H9 (cell line): ENCODE results near the gene LATS2. TPM values are rescaled to one million over a fixed set of nuclear protein-coding genes. Genes with fewer than 3 reads are reported as not detected.

Source experiments
- DNase-seq: peaks from one replicate; pipeline ENCODE4 v3.0.0-alpha.2; 2017
- H2AFZ ChIP-seq: one replicate; pipeline ENCODE4 v1.6.1; 2013; ENCODE audit warnings: mild to moderate bottlenecking, low read length, control low read depth, moderate library complexity
- H2AK5ac ChIP-seq: 2 replicates; pipeline ENCODE4 v1.6.1; 2013; ENCODE audit warnings: low read length, control low read depth, mixed read lengths; ENCODE audit not compliant: insufficient read length
- H2BK120ac ChIP-seq: one replicate; pipeline ENCODE4 v1.6.1; 2013; ENCODE audit warnings: low read depth, mild to moderate bottlenecking, low read length, control low read depth, inconsistent platforms; ENCODE audit not compliant: poor library complexity, severe bottlenecking
- H2BK12ac ChIP-seq: 2 replicates; pipeline ENCODE4 v1.6.1; 2013; ENCODE audit warnings: low read length, control low read depth, mixed read lengths, low read depth; ENCODE audit not compliant: insufficient read length
- H2BK15ac ChIP-seq: 2 replicates; pipeline ENCODE4 v1.6.1; 2013; ENCODE audit warnings: low read depth, low read length, control low read depth
- H2BK20ac ChIP-seq: one replicate; pipeline ENCODE4 v1.6.1; 2013; ENCODE audit warnings: low read depth, mild to moderate bottlenecking, low read length, control low read depth, inconsistent platforms; ENCODE audit not compliant: poor library complexity, severe bottlenecking
- H2BK5ac ChIP-seq: 2 replicates; pipeline ENCODE4 v1.6.1; 2013; ENCODE audit warnings: low read length, control low read depth, mixed read lengths; ENCODE audit not compliant: insufficient read length
- H3K14ac ChIP-seq: 2 replicates; pipeline ENCODE4 v1.6.1; 2013; ENCODE audit warnings: low read length, control low read depth; ENCODE audit not compliant: insufficient read depth
- H3K18ac ChIP-seq: 2 replicates; pipeline ENCODE4 v1.6.1; 2013; ENCODE audit warnings: low read depth, mild to moderate bottlenecking, mixed read lengths, low read length, control low read depth; ENCODE audit not compliant: insufficient read length
- H3K23ac ChIP-seq: 2 replicates; pipeline ENCODE4 v1.6.1; 2013; ENCODE audit warnings: low read length, control low read depth, mixed read lengths, low read depth; ENCODE audit not compliant: insufficient read length
- H3K23me2 ChIP-seq: 2 replicates; pipeline ENCODE4 v1.6.1; 2013; ENCODE audit warnings: low read depth, mild to moderate bottlenecking, mixed read lengths, low read length, control low read depth; ENCODE audit not compliant: insufficient read length, poor library complexity, severe bottlenecking
- H3K27ac ChIP-seq: 2 replicates; pipeline ENCODE4 v1.5.1; 2013; ENCODE audit warnings: low read length, control low read depth, mixed read lengths, low read depth; ENCODE audit not compliant: insufficient read length
- H3K27me3 ChIP-seq: 2 replicates; pipeline ENCODE4 v1.6.1; 2013; ENCODE audit warnings: low read length, control low read depth, inconsistent platforms; ENCODE audit not compliant: insufficient read depth
- H3K4ac ChIP-seq: 2 replicates; pipeline ENCODE4 v1.6.1; 2013; ENCODE audit warnings: low read depth, mild to moderate bottlenecking, control low read depth, inconsistent platforms, low read length, moderate library complexity
- H3K4me1 ChIP-seq: 2 replicates; pipeline ENCODE4 v1.6.1; 2013; ENCODE audit warnings: low read length, control low read depth, inconsistent platforms; ENCODE audit not compliant: insufficient read depth
- H3K4me2 ChIP-seq: 2 replicates; pipeline ENCODE4 v1.6.1; 2013; ENCODE audit warnings: low read length, control low read depth, mixed read lengths; ENCODE audit not compliant: insufficient read length, insufficient read depth
- H3K56ac ChIP-seq: 2 replicates; pipeline ENCODE4 v1.6.1; 2013; ENCODE audit warnings: low read depth, mild to moderate bottlenecking, mixed read lengths, low read length, control low read depth; ENCODE audit not compliant: insufficient read length
- H3K79me1 ChIP-seq: 2 replicates; pipeline ENCODE4 v1.6.1; 2013; ENCODE audit warnings: low read depth, mild to moderate bottlenecking, moderate library complexity, low read length, control low read depth, inconsistent platforms; ENCODE audit not compliant: insufficient read depth, poor library complexity, severe bottlenecking
- H3K79me2 ChIP-seq: 2 replicates; pipeline ENCODE4 v1.6.1; 2013; ENCODE audit warnings: low read length, control low read depth, inconsistent platforms; ENCODE audit not compliant: insufficient read depth
- H3K9ac ChIP-seq: 2 replicates; pipeline ENCODE4 v1.6.1; 2013; ENCODE audit warnings: low read length, control low read depth, mixed read lengths; ENCODE audit not compliant: insufficient read length; ENCODE audit errors: extremely low read depth
- H3K9me3 ChIP-seq: one replicate; pipeline ENCODE4 v1.6.1; 2013; ENCODE audit warnings: low read depth, low read length, inconsistent platforms; ENCODE audit not compliant: control insufficient read depth
- H3T11ph ChIP-seq: one replicate; pipeline ENCODE4 v1.6.1; 2013; ENCODE audit warnings: mild to moderate bottlenecking, low read length, control low read depth, inconsistent platforms
- H4K20me1 ChIP-seq: one replicate; pipeline ENCODE4 v1.6.1; 2013; ENCODE audit not compliant: control insufficient read depth, insufficient read length, insufficient read depth
- H4K5ac ChIP-seq: 2 replicates; pipeline ENCODE4 v1.6.1; 2013; ENCODE audit warnings: low read depth, mild to moderate bottlenecking, mixed read lengths, low read length, control low read depth; ENCODE audit not compliant: insufficient read length
- H4K8ac ChIP-seq: replicated peaks from 2 replicates; pipeline ENCODE4 v1.6.1; 2013; ENCODE audit warnings: low read length, control low read depth, mixed read lengths, low read depth; ENCODE audit not compliant: insufficient read length
- H4K91ac ChIP-seq: 2 replicates; pipeline ENCODE4 v1.6.1; 2013; ENCODE audit warnings: low read depth, mild to moderate bottlenecking, moderate library complexity, mixed read lengths, low read length, control low read depth; ENCODE audit not compliant: insufficient read length
- H3K27ac Mint-ChIP-seq, 3 experiments: 2 replicates in 2 of 3; 3 replicates in 1 of 3; pipeline ENCODE4 v1.8.0; 2020 to 2021; ENCODE audit warnings: mixed read lengths in 3 of 3, mild to moderate bottlenecking in 1 of 3, moderate library complexity in 1 of 3
- H3K27me3 Mint-ChIP-seq: 2 replicates; pipeline ENCODE4 v1.8.0; 2021; ENCODE audit warnings: low read depth, mild to moderate bottlenecking, moderate library complexity, mixed read lengths
- H3K36me3 Mint-ChIP-seq, 3 experiments: 2 replicates in 2 of 3; 3 replicates in 1 of 3; pipeline ENCODE4 v1.8.0; 2020 to 2021; ENCODE audit warnings: low read depth in 3 of 3, mixed read lengths in 3 of 3; ENCODE audit not compliant: insufficient read depth in 1 of 3
- H3K4me1 Mint-ChIP-seq, 2 experiments: 2 replicates each; pipeline ENCODE4 v1.8.0; 2020; ENCODE audit warnings: mixed read lengths in 2 of 2
- H3K4me3 Mint-ChIP-seq, 2 experiments: 2 replicates in 1 of 2; 3 replicates in 1 of 2; pipeline ENCODE4 v1.8.0; 2020 to 2021; ENCODE audit warnings: mild to moderate bottlenecking in 2 of 2, mixed read lengths in 2 of 2, moderate library complexity in 1 of 2
- H3K9me3 Mint-ChIP-seq, 2 experiments: 2 replicates in 1 of 2; 3 replicates in 1 of 2; pipeline ENCODE4 v1.8.0; 2020; ENCODE audit warnings: mild to moderate bottlenecking in 2 of 2, mixed read lengths in 2 of 2, moderate library complexity in 1 of 2
- CTCF ChIP-seq: fragments of 200-600 bp; sonication (generic); conservative IDR thresholded peaks from 3 replicates; pipeline ENCODE4 v1.8.0; 2021; ENCODE audit warnings: antibody characterized with exemption, mild to moderate bottlenecking
- WGBS: extraction: QIAGEN DNeasy Blood & Tissue Kit; methylation state at CpG from one replicate; pipeline ENCODE4 v1.1.7; 2013; ENCODE audit warnings: missing lambda C conversion rate, low lambda C conversion rate, mixed read lengths; ENCODE audit not compliant: insufficient read length; ENCODE audit errors: extremely low coverage; 5-methylcytosine and 5-hydroxymethylcytosine counted together
- total RNA-seq: library from RNA; stranded (reverse); gene quantifications from 2 replicates; pipeline ENCODE4 v1.2.1, GENCODE V29; 2021

The LATS2 gene
- total RNA-seq, 1 experiment from 2014 or later, result 20.0 TPM

- H3K23me2 ChIP-seq, result no peaks in the 10 kb centered on the region
- H3K14ac ChIP-seq, result no peak overlapping the region; the same call in 1 of the 2 replicates
- H3K79me1 ChIP-seq, result no peaks in the 10 kb centered on the region
- H2BK12ac ChIP-seq, result no peak overlapping the region
- H3K27ac Mint-ChIP-seq, result no peak overlapping the region
- no peak overlapping the region for H3K18ac ChIP-seq
- no peak overlapping the region for H4K5ac ChIP-seq
- H3K27ac ChIP-seq, result no peak overlapping the region
- H3T11ph ChIP-seq, result no peak overlapping the region
- H3K9ac ChIP-seq, result no peak overlapping the region
- no peak overlapping the region for H2BK5ac ChIP-seq
- no peaks in the 10 kb centered on the region for H4K20me1 ChIP-seq
- H3K9me3 ChIP-seq, result no peaks in the 10 kb centered on the region
- H2BK15ac ChIP-seq, result no peak overlapping the region
- no peaks in the 10 kb centered on the region for H3K4me1 ChIP-seq
- no peak overlapping the region for H4K8ac ChIP-seq
- no CpG with 5 or more reads among the region's 44 CpGs for WGBS
- no peak overlapping the region for H3K56ac ChIP-seq
- no peak overlapping the region for H2AFZ ChIP-seq
- H3K23ac ChIP-seq, result no peak overlapping the region
- no peak overlapping the region for H2AK5ac ChIP-seq
- H3K27me3 Mint-ChIP-seq, result no peaks in the 10 kb centered on the region
- no peak overlapping the region for H2BK120ac ChIP-seq
- no peaks in the 10 kb centered on the region for H3K27me3 ChIP-seq
- peaks cover 0 to 4% of the 10 kb centered on the region in 2 experiments; a peak in 2 of 4 replicates for H3K4me1 Mint-ChIP-seq
- no peak overlapping the region for H2BK20ac ChIP-seq
- H3K4me2 ChIP-seq, result no peak overlapping the region
- no peaks in the 10 kb centered on the region for H3K9me3 Mint-ChIP-seq
- no peaks in the 10 kb centered on the region for H3K79me2 ChIP-seq
- DNase-seq, result no peak
- no peak for TF ChIP-seq CTCF
- H3K36me3 Mint-ChIP-seq, result peaks cover 24 to 69% (median 65%) of the 10 kb centered on the region in 3 experiments
- no peak overlapping the region for H4K91ac ChIP-seq
- H3K4ac ChIP-seq, result no peak overlapping the region
- no peak overlapping the region for H3K4me3 Mint-ChIP-seq
These were observed 72.3 kb downstream of the LATS2 start for GRCh38 chr13:20988909-20989655.
